Calu3 (cell line): ENCODE data around the gene GPR35. TPM values are rescaled to one million over a fixed set of nuclear protein-coding genes. Genes with fewer than 3 reads are reported as not detected.

Experiments
- BruUV-seq: library from RNA; stranded (reverse); fragments of 400-500 nt; replicated peaks from 2 replicates; lab custom pipeline; 2021; lab: Mats Ljungman, UMichigan
- CTCF ChIA-PET: fragments of 300-600 bp; sonication (Branson Sonifier 250); formaldehyde crosslinking; loops from one replicate; lab custom pipeline; 2022; ENCODE audit warnings: antibody characterized with exemption; lab: Charles Lee
- DNase-seq: peaks from one replicate; pipeline ENCODE4 v3.0.0; 2022
- H3K27ac Mint-ChIP-seq: one replicate; pipeline ENCODE4 v1.8.0; 2022; ENCODE audit warnings: mixed read lengths; ENCODE audit not compliant: unreplicated experiment
- H3K27me3 Mint-ChIP-seq: one replicate; pipeline ENCODE4 v1.8.0; 2022; ENCODE audit warnings: mixed read lengths; ENCODE audit not compliant: unreplicated experiment
- H3K36me3 Mint-ChIP-seq: one replicate; pipeline ENCODE4 v1.8.0; 2022; ENCODE audit warnings: mild to moderate bottlenecking, moderate library complexity, mixed read lengths; ENCODE audit not compliant: insufficient read depth, unreplicated experiment
- H3K4me1 Mint-ChIP-seq: one replicate; pipeline ENCODE4 v1.8.0; 2022; ENCODE audit warnings: mild to moderate bottlenecking, low read depth, mixed read lengths; ENCODE audit not compliant: unreplicated experiment
- H3K4me3 Mint-ChIP-seq: one replicate; pipeline ENCODE4 v1.8.0; 2022; ENCODE audit warnings: mild to moderate bottlenecking, low read depth, moderate library complexity, mixed read lengths; ENCODE audit not compliant: unreplicated experiment
- H3K9me3 Mint-ChIP-seq: one replicate; pipeline ENCODE4 v1.8.0; 2022; ENCODE audit warnings: low read depth, mixed read lengths; ENCODE audit not compliant: unreplicated experiment
- intact Hi-C: fragments of 100-400 bp; cut with micrococcal nuclease; formaldehyde crosslinking; loops from one replicate; pipeline ENCODE4 v1.10.0; 2022; ENCODE audit not compliant: unreplicated experiment
- total RNA-seq: library from RNA; stranded (reverse); gene quantifications from 2 replicates; pipeline ENCODE4 v1.2.3, GENCODE V29; 2022
- TF ChIP-seq, protein P1 (sequence below): fragments of 200-600 bp; IDR thresholded peaks from one replicate; pipeline ENCODE4 v1.8.0; 2022; ENCODE audit warnings: antibody characterized with exemption; ENCODE audit not compliant: unreplicated experiment

Gene GPR35
- total RNA-seq, 1 experiment from 2014 or later = 40.3 TPM

- CTCF ChIA-PET = interaction anchor here (0.5 kb wide), 1 partner anchor 137 kb away, joined by 5 read pairs; no protein-coding TSS in a partner anchor
- H3K4me3 Mint-ChIP-seq = no peak overlapping the region
- TF ChIP-seq, protein P1, sequence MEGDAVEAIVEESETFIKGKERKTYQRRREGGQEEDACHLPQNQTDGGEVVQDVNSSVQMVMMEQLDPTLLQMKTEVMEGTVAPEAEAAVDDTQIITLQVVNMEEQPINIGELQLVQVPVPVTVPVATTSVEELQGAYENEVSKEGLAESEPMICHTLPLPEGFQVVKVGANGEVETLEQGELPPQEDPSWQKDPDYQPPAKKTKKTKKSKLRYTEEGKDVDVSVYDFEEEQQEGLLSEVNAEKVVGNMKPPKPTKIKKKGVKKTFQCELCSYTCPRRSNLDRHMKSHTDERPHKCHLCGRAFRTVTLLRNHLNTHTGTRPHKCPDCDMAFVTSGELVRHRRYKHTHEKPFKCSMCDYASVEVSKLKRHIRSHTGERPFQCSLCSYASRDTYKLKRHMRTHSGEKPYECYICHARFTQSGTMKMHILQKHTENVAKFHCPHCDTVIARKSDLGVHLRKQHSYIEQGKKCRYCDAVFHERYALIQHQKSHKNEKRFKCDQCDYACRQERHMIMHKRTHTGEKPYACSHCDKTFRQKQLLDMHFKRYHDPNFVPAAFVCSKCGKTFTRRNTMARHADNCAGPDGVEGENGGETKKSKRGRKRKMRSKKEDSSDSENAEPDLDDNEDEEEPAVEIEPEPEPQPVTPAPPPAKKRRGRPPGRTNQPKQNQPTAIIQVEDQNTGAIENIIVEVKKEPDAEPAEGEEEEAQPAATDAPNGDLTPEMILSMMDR = no peak
- intact Hi-C loops = no loop called here
- H3K27me3 Mint-ChIP-seq = peaks cover 90% of the 10 kb centered on the region
- H3K27ac Mint-ChIP-seq = no peak overlapping the region
- DNase-seq = no peak
- no peaks in the 10 kb centered on the region for H3K9me3 Mint-ChIP-seq
- no peaks in the 10 kb centered on the region for H3K36me3 Mint-ChIP-seq
- no TSS peak for BruUV-seq
- H3K4me1 Mint-ChIP-seq = no peaks in the 10 kb centered on the region
These were observed 18.5 kb downstream of the GPR35 start for GRCh38 chr2:240643811-240644150.

DNA sequence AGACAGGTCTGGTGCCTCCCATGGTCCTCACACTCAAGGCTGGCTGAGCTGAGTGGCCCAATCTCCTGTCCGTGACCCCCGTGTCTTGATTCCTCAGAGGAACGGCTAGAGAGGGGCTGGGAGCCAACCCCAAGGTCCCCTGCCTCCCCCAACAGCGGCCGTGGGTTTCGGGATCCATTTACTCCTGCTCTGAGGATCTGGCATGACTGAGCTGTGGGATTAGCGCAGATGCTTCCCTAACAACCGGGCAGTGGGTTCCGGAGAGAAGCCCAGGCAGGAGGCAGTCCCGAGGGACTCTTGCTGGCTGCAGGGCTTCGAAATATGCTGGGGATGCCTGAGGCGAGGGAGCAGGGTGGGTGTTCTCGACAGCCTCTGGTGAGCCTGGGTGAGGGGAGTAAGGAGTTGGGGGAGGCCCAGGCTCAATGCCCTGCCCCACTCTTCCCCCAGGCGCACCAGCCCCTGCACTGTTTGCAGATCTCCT is 18.9 kb downstream of the GPR35 start:
- BruUV-seq = no TSS peak
- no peaks in the 10 kb centered on the region for H3K36me3 Mint-ChIP-seq
- no peak overlapping the region for H3K27ac Mint-ChIP-seq
- peaks cover 90% of the 10 kb centered on the region for H3K27me3 Mint-ChIP-seq
- DNase-seq = no peak
- H3K4me3 Mint-ChIP-seq = no peak overlapping the region
- intact Hi-C loops = no loop called here
- H3K4me1 Mint-ChIP-seq = no peaks in the 10 kb centered on the region
- no peaks in the 10 kb centered on the region for H3K9me3 Mint-ChIP-seq
- TF ChIP-seq, protein P1 = no peak
- CTCF ChIA-PET = no interaction called here

GRCh38 chr2:240644859-240645301 is 19.6 kb downstream of the GPR35 start:
- DNase-seq = no peak
- no peaks in the 10 kb centered on the region for H3K9me3 Mint-ChIP-seq
- H3K4me3 Mint-ChIP-seq = no peak overlapping the region
- intact Hi-C loops = no loop called here
- no peaks in the 10 kb centered on the region for H3K4me1 Mint-ChIP-seq
- H3K36me3 Mint-ChIP-seq = no peaks in the 10 kb centered on the region
- no peak overlapping the region for H3K27ac Mint-ChIP-seq
- CTCF ChIA-PET = no interaction called here
- no TSS peak for BruUV-seq
- TF ChIP-seq, protein P1 = no peak
- H3K27me3 Mint-ChIP-seq = peaks cover 90% of the 10 kb centered on the region

DNA sequence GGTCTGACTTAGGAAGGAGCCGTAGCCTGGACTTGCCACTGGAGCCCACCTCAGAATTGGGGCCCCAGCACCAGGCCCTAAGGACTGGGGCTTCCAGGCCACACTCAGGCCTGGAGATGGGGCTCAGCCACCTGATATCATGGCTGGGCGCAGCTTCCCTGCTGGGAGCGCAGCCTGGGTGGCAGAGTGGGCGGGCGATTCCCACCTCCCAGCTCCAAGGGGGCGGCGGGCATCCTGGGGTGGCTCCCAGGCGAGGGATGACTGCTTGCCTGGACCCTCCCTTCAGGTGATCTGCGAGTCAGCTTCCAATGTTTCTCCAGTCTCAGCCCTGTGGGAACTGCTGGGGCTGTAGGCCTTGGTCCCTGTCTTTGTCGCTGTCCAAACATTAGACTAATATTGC is 20.1 kb downstream of the GPR35 start:
- Mint-ChIP-seq H3K4me3 (no peak overlapping the region), H3K4me1 (no peaks in the 10 kb centered on the region), H3K36me3 (no peaks in the 10 kb centered on the region), H3K27me3 (peaks cover 90% of the 10 kb centered on the region), H3K9me3 (no peaks in the 10 kb centered on the region), H3K27ac (no peak overlapping the region)
- no peak for DNase-seq
- BruUV-seq = no TSS peak
- intact Hi-C loops = no loop called here
- TF ChIP-seq, protein P1 = no peak
- CTCF ChIA-PET = no interaction called here
